Measurements from ENCODE around the gene BRK1. TPM values are rescaled to one million over a fixed set of nuclear protein-coding genes. Genes with fewer than 3 reads are reported as not detected.

The BRK1 gene
- total and polyA plus RNA-seq, 4 donors, result 28.3 to 82.2 (median 67.9) TPM

DNA sequence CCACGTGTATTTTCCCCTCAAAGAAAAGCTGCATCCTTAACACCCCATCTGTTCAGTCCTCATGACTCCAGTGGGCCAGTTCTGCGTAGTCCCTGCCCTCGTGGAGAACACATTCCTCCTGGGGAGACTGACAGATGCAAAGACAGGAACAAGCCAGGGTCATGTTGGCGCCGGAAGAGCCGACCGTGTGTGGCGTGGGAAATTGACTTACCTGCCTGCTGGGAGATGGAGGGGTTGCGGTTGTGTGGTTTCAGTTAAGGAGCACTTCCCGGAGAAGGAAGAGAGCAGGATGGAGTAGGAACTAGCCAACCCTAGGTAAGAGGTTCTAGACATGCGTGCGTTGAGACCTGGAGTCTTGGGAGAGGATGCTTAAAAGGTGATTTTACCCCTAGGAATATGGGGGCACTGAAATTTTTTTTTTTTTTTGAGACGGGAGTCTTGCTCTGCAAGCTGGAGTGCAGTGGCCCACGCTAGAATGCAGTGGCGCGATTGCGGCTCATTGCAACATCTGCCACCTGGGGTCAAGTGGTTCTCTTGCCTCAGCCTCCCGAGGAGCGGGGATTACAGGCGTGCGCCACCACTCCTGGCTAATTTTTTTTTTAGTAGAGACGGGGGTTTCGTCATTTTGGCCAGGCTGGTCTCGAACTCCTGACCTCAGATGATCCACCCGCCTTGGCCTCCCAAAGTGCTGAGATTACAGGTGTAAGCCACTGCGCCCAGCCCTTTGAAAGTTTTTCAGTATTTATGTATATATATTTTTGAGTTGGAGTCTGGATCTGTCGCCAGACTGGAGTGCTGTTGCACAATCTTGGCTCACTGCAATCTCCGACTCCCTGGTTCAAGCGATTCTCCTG, 27.5 kb downstream of the BRK1 start:
- no peak for DNase-seq (ENCODE audit: low spot score)
- H3K9me3 ChIP-seq (ENCODE audit: control insufficient read depth in 4 of 4, low read length in 3 of 4), result no peaks in the 10 kb centered on the region
- TF ChIP-seq, protein P1, sequence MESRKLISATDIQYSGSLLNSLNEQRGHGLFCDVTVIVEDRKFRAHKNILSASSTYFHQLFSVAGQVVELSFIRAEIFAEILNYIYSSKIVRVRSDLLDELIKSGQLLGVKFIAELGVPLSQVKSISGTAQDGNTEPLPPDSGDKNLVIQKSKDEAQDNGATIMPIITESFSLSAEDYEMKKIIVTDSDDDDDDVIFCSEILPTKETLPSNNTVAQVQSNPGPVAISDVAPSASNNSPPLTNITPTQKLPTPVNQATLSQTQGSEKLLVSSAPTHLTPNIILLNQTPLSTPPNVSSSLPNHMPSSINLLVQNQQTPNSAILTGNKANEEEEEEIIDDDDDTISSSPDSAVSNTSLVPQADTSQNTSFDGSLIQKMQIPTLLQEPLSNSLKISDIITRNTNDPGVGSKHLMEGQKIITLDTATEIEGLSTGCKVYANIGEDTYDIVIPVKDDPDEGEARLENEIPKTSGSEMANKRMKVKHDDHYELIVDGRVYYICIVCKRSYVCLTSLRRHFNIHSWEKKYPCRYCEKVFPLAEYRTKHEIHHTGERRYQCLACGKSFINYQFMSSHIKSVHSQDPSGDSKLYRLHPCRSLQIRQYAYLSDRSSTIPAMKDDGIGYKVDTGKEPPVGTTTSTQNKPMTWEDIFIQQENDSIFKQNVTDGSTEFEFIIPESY (IDR thresholded peaks at IDR 0.05), result no peak
- no peak for TF ChIP-seq FOXA1 (IDR thresholded peaks at IDR 0.05)
- no peak for TF ChIP-seq HNF4G (IDR thresholded peaks at IDR 0.05)
- TF ChIP-seq RXRA (IDR thresholded peaks at IDR 0.05), result no peak
- TF ChIP-seq YY1 (IDR thresholded peaks at IDR 0.05), result no peak
- TF ChIP-seq, protein P2, sequence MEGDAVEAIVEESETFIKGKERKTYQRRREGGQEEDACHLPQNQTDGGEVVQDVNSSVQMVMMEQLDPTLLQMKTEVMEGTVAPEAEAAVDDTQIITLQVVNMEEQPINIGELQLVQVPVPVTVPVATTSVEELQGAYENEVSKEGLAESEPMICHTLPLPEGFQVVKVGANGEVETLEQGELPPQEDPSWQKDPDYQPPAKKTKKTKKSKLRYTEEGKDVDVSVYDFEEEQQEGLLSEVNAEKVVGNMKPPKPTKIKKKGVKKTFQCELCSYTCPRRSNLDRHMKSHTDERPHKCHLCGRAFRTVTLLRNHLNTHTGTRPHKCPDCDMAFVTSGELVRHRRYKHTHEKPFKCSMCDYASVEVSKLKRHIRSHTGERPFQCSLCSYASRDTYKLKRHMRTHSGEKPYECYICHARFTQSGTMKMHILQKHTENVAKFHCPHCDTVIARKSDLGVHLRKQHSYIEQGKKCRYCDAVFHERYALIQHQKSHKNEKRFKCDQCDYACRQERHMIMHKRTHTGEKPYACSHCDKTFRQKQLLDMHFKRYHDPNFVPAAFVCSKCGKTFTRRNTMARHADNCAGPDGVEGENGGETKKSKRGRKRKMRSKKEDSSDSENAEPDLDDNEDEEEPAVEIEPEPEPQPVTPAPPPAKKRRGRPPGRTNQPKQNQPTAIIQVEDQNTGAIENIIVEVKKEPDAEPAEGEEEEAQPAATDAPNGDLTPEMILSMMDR (IDR thresholded peaks at IDR 0.05; ENCODE audit: low read depth, low read length, missing input control), result no peak
- TF ChIP-seq NR2F2 (IDR thresholded peaks at IDR 0.05), result no peak
- TF ChIP-seq, protein P3, sequence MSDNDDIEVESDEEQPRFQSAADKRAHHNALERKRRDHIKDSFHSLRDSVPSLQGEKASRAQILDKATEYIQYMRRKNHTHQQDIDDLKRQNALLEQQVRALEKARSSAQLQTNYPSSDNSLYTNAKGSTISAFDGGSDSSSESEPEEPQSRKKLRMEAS (IDR thresholded peaks at IDR 0.05), result no peak
- TF ChIP-seq TAF1 (conservative IDR thresholded peaks at IDR 0.05), result no peak
- no peak for TF ChIP-seq EGR1 (IDR thresholded peaks at IDR 0.05; ENCODE audit: low read depth in 2 of 2)
- no peak for TF ChIP-seq RAD21 (IDR thresholded peaks at IDR 0.05)
- no peak for TF ChIP-seq HNF4A (conservative IDR thresholded peaks at IDR 0.05)
- no peak for TF ChIP-seq GABPA (IDR thresholded peaks at IDR 0.05 in 1 of 2, conservative IDR thresholded peaks at IDR 0.05 in 1 of 2)
- no peak for TF ChIP-seq JUND (IDR thresholded peaks at IDR 0.05)
- no peak for TF ChIP-seq FOXA2 (IDR thresholded peaks at IDR 0.05)
- peaks cover 0 to 4% (median 0%) of the 10 kb centered on the region in 4 donors for H3K36me3 ChIP-seq (ENCODE audit: control insufficient read depth in 4 of 4, insufficient read depth in 3 of 4, low read depth in 1 of 4, low read length in 3 of 4)
- H3K4me1 ChIP-seq (ENCODE audit: control insufficient read depth in 4 of 4, insufficient read depth in 4 of 4, low read length in 3 of 4), result peaks cover 5 to 16% (median 12%) of the 10 kb centered on the region in 4 donors
- peak overlapping the region in 2 of 3 donors; percentile 36 to 87 for H3K4me3 ChIP-seq (ENCODE audit: low read depth in 1 of 3, low read length in 3 of 3)
- H3K27ac ChIP-seq (ENCODE audit: low read depth in 1 of 2, low read length in 2 of 2), result no peak overlapping the region
- H3K9ac ChIP-seq (ENCODE audit: low read depth in 1 of 2, low read length in 2 of 2), result no peak overlapping the region
- 70% methylated on average over 29 of the region's 29 CpGs for WGBS
- H3K27me3 ChIP-seq (ENCODE audit: control insufficient read depth in 4 of 4, insufficient read depth in 4 of 4, low read length in 3 of 4), result no peaks in the 10 kb centered on the region

DNA sequence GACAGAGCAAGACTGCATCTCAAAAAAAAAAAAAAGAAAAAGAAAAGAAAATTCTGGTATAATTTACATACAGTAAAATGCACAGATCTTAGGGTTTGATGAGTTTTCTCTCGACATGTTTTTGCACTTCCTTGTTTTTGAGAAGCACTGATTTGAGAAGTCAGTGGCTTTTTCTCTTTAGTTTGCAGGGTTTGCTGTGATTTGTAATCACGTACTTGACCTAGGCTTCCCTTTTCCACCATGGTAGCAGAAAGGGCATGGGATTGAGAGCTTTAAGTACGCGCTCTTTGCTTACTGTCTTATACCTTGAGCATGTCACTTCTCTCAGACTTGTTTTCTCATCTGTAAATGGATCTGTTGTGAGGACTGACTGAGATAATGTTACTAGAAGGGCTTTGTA, 30.2 kb downstream of the BRK1 start:
- Histone ChIP-seq H3K9me3 (ENCODE audit: control insufficient read depth in 4 of 4, low read length in 3 of 4) (no peaks in the 10 kb centered on the region), H3K27me3 (ENCODE audit: control insufficient read depth in 4 of 4, insufficient read depth in 4 of 4, low read length in 3 of 4) (no peaks in the 10 kb centered on the region), H3K36me3 (ENCODE audit: control insufficient read depth in 4 of 4, insufficient read depth in 3 of 4, low read depth in 1 of 4, low read length in 3 of 4) (peaks cover 9 to 18% (median 13%) of the 10 kb centered on the region in 4 donors), H3K4me3 (ENCODE audit: low read depth in 1 of 3, low read length in 3 of 3) (no peak overlapping the region), H3K4me1 (ENCODE audit: control insufficient read depth in 4 of 4, insufficient read depth in 4 of 4, low read length in 3 of 4) (peaks cover 5 to 16% (median 12%) of the 10 kb centered on the region in 4 donors), H3K9ac (ENCODE audit: low read depth in 1 of 2, low read length in 2 of 2) (no peak overlapping the region), H3K27ac (ENCODE audit: low read depth in 1 of 2, low read length in 2 of 2) (no peak overlapping the region)
- TF ChIP-seq, protein P2 (IDR thresholded peaks at IDR 0.05; ENCODE audit: low read depth, low read length, missing input control), result no peak
- no peak for TF ChIP-seq RXRA (IDR thresholded peaks at IDR 0.05)
- no peak for TF ChIP-seq NR2F2 (IDR thresholded peaks at IDR 0.05)
- no peak for TF ChIP-seq EGR1 (IDR thresholded peaks at IDR 0.05; ENCODE audit: low read depth in 2 of 2)
- no peak for TF ChIP-seq HNF4A (conservative IDR thresholded peaks at IDR 0.05)
- TF ChIP-seq, protein P3 (IDR thresholded peaks at IDR 0.05), result no peak
- no peak for TF ChIP-seq GABPA (IDR thresholded peaks at IDR 0.05 in 1 of 2, conservative IDR thresholded peaks at IDR 0.05 in 1 of 2)
- TF ChIP-seq FOXA1 (IDR thresholded peaks at IDR 0.05), result no peak
- TF ChIP-seq YY1 (IDR thresholded peaks at IDR 0.05), result no peak
- no peak for TF ChIP-seq JUND (IDR thresholded peaks at IDR 0.05)
- TF ChIP-seq FOXA2 (IDR thresholded peaks at IDR 0.05), result no peak
- TF ChIP-seq, protein P1 (IDR thresholded peaks at IDR 0.05), result no peak
- no peak for TF ChIP-seq HNF4G (IDR thresholded peaks at IDR 0.05)
- TF ChIP-seq TAF1 (conservative IDR thresholded peaks at IDR 0.05), result no peak
- TF ChIP-seq, protein P4, sequence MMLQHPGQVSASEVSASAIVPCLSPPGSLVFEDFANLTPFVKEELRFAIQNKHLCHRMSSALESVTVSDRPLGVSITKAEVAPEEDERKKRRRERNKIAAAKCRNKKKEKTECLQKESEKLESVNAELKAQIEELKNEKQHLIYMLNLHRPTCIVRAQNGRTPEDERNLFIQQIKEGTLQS (IDR thresholded peaks at IDR 0.05), result no peak
- no peak for DNase-seq (ENCODE audit: low spot score)
- 87% methylated on average over 4 of the region's 4 CpGs for WGBS

Data from liver (tissue), 9 donors.